Measurements from ENCODE around the gene DBH. TPM values are rescaled to one million over a fixed set of nuclear protein-coding genes. Genes with fewer than 3 reads are reported as not detected.

The DBH gene
- total and polyA plus RNA-seq, 2 donors (not counting 1 experiment from before 2014, with no cell fraction given), result not detected

DNA sequence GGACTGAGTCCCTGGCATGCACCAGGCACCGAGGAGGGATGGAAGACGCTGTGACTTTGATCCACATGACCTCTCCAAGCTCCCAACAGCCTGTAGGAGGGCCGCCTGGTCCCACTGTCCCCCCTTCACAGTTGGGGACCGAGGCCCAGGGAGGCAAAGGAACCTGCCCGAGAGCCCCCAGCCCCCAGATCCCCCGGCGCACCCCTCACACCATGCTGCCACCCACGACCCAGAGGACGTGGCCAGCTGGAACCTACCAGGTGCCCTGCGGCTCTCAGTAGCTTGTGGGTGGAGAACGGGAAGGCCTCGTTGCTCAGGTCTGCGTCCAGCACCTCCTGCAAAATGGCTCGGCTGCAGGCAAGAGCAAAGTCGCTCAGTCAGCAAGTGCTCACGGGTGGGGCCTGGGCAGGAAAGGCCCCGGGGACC, 48.8 kb downstream of the DBH start:
- Histone ChIP-seq H3K27me3 (replicated peaks in 1 of 4; ENCODE audit: control extremely low read depth in 1 of 4, control insufficient read depth in 3 of 4, insufficient read depth in 4 of 4, low read length in 3 of 4) (no peaks in the 10 kb centered on the region), H3K4me2 (replicated peaks; ENCODE audit: low read depth, low read length, poor library complexity, severe bottlenecking) (no peak overlapping the region), H3K4me1 (ENCODE audit: control insufficient read depth in 2 of 2, insufficient read depth in 2 of 2, low read length in 2 of 2) (peaks cover 0 to 14% of the 10 kb centered on the region in 2 donors), H2AFZ (ENCODE audit: insufficient read depth, low read depth, low read length, poor library complexity, severe bottlenecking) (no peak overlapping the region), H3K27ac (ENCODE audit: low read length in 2 of 2) (no peak overlapping the region), H3K9me3 (ENCODE audit: control extremely low read depth in 1 of 3, control insufficient read depth in 2 of 3, insufficient read depth in 1 of 3, low read length in 2 of 3) (peaks cover 0 to 3% (median 0%) of the 10 kb centered on the region in 3 donors), H4K20me1 (ENCODE audit: control insufficient read depth, insufficient read depth, low read length, poor library complexity, severe bottlenecking) (no peaks in the 10 kb centered on the region), H3K36me3 (replicated peaks in 1 of 2; ENCODE audit: control extremely low read depth in 1 of 2, control insufficient read depth in 1 of 2, extremely low read depth in 1 of 2, insufficient read depth in 2 of 2, low read length in 1 of 2) (no peaks in the 10 kb centered on the region), H3K79me2 (ENCODE audit: control insufficient read depth, insufficient read depth, low read length) (no peaks in the 10 kb centered on the region), H3K9ac (ENCODE audit: low read length) (no peak overlapping the region), H3K4me3 (ENCODE audit: control extremely low read depth in 1 of 5, extremely low read depth in 1 of 5, insufficient read depth in 1 of 5, low read depth in 2 of 5, low read length in 4 of 5) (no peak overlapping the region)
- intact Hi-C loops (cut with micrococcal nuclease), result no loop called here
- no peaks in the 10 kb centered on the region for H3K27me3 Mint-ChIP-seq
- no peaks in the 10 kb centered on the region for H3K9me3 Mint-ChIP-seq (ENCODE audit: insufficient read depth)
- H3K27ac Mint-ChIP-seq, result no peak overlapping the region
- 91% methylated on average over 3 of the region's 17 CpGs for WGBS (ENCODE audit: insufficient coverage)
- H3K4me3 Mint-ChIP-seq, result no peak overlapping the region
- ATAC-seq (ENCODE audit: low read depth) (no peak), DNase-seq (no peak)
- CTCF ChIA-PET, result no interaction called here
- POLR2A ChIA-PET, result interaction anchor here (0.7 kb wide), 1 partner anchor 9 kb away, joined by 5 read pairs; no protein-coding TSS in a partner anchor
- no peak for TF ChIP-seq EZH2 (IDR thresholded peaks at IDR 0.05; ENCODE audit: borderline replicate concordance, insufficient read depth, low read depth, low read length, poor library complexity, severe bottlenecking)
- TF ChIP-seq, protein P1, sequence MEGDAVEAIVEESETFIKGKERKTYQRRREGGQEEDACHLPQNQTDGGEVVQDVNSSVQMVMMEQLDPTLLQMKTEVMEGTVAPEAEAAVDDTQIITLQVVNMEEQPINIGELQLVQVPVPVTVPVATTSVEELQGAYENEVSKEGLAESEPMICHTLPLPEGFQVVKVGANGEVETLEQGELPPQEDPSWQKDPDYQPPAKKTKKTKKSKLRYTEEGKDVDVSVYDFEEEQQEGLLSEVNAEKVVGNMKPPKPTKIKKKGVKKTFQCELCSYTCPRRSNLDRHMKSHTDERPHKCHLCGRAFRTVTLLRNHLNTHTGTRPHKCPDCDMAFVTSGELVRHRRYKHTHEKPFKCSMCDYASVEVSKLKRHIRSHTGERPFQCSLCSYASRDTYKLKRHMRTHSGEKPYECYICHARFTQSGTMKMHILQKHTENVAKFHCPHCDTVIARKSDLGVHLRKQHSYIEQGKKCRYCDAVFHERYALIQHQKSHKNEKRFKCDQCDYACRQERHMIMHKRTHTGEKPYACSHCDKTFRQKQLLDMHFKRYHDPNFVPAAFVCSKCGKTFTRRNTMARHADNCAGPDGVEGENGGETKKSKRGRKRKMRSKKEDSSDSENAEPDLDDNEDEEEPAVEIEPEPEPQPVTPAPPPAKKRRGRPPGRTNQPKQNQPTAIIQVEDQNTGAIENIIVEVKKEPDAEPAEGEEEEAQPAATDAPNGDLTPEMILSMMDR (IDR thresholded peaks at IDR 0.05), result no peak
- peaks cover 7% of the 10 kb centered on the region for H3K4me1 Mint-ChIP-seq

- Histone ChIP-seq H3K36me3 (replicated peaks in 1 of 2; ENCODE audit: control extremely low read depth in 1 of 2, control insufficient read depth in 1 of 2, extremely low read depth in 1 of 2, insufficient read depth in 2 of 2, low read length in 1 of 2) (no peaks in the 10 kb centered on the region), H3K79me2 (ENCODE audit: control insufficient read depth, insufficient read depth, low read length) (no peaks in the 10 kb centered on the region), H4K20me1 (ENCODE audit: control insufficient read depth, insufficient read depth, low read length, poor library complexity, severe bottlenecking) (no peaks in the 10 kb centered on the region), H3K27me3 (replicated peaks in 1 of 4; ENCODE audit: control extremely low read depth in 1 of 4, control insufficient read depth in 3 of 4, insufficient read depth in 4 of 4, low read length in 3 of 4) (no peaks in the 10 kb centered on the region), H3K4me2 (replicated peaks; ENCODE audit: low read depth, low read length, poor library complexity, severe bottlenecking) (no peak overlapping the region), H3K9me3 (ENCODE audit: control extremely low read depth in 1 of 3, control insufficient read depth in 2 of 3, insufficient read depth in 1 of 3, low read length in 2 of 3) (peaks cover 0 to 3% (median 0%) of the 10 kb centered on the region in 3 donors), H3K4me3 (ENCODE audit: control extremely low read depth in 1 of 5, extremely low read depth in 1 of 5, insufficient read depth in 1 of 5, low read depth in 2 of 5, low read length in 4 of 5) (no peak overlapping the region), H3K27ac (ENCODE audit: low read length in 2 of 2) (no peak overlapping the region), H3K9ac (ENCODE audit: low read length) (no peak overlapping the region), H2AFZ (ENCODE audit: insufficient read depth, low read depth, low read length, poor library complexity, severe bottlenecking) (no peak overlapping the region), H3K4me1 (ENCODE audit: control insufficient read depth in 2 of 2, insufficient read depth in 2 of 2, low read length in 2 of 2) (peaks cover 0 to 14% of the 10 kb centered on the region in 2 donors)
- intact Hi-C loops (cut with micrococcal nuclease), result no loop called here
- ChIA-PET CTCF (no interaction called here), POLR2A (interaction anchor here (0.7 kb wide), 1 partner anchor 10 kb away, joined by 5 read pairs; no protein-coding TSS in a partner anchor)
- Mint-ChIP-seq H3K4me1 (peaks cover 7% of the 10 kb centered on the region), H3K27me3 (no peaks in the 10 kb centered on the region), H3K9me3 (ENCODE audit: insufficient read depth) (no peaks in the 10 kb centered on the region), H3K27ac (no peak overlapping the region), H3K4me3 (no peak overlapping the region)
- ATAC-seq (ENCODE audit: low read depth) (no peak), DNase-seq (no peak)
- WGBS (ENCODE audit: insufficient coverage), result 88% methylated on average over 11 of the region's 18 CpGs
- TF ChIP-seq, protein P1 (IDR thresholded peaks at IDR 0.05), result no peak
- no peak for TF ChIP-seq EZH2 (IDR thresholded peaks at IDR 0.05; ENCODE audit: borderline replicate concordance, insufficient read depth, low read depth, low read length, poor library complexity, severe bottlenecking)
These were observed 49.8 kb downstream of the DBH start for GRCh38 chr9:133685653-133686609.
